SKM-1 (cell line): ENCODE measurements around the gene FARS2.
"Not testable (repeated sequence)": the region's sequence is repeated elsewhere in the genome, so short reads cannot be mapped to it uniquely, and the experiment has no call there.

Experiments used
- DNase-seq: peaks from one replicate; lab custom pipeline; 2025; ENCODE audit not compliant: unreplicated experiment; lab: John Stamatoyannopoulos, UW

Gene FARS2

DNA sequence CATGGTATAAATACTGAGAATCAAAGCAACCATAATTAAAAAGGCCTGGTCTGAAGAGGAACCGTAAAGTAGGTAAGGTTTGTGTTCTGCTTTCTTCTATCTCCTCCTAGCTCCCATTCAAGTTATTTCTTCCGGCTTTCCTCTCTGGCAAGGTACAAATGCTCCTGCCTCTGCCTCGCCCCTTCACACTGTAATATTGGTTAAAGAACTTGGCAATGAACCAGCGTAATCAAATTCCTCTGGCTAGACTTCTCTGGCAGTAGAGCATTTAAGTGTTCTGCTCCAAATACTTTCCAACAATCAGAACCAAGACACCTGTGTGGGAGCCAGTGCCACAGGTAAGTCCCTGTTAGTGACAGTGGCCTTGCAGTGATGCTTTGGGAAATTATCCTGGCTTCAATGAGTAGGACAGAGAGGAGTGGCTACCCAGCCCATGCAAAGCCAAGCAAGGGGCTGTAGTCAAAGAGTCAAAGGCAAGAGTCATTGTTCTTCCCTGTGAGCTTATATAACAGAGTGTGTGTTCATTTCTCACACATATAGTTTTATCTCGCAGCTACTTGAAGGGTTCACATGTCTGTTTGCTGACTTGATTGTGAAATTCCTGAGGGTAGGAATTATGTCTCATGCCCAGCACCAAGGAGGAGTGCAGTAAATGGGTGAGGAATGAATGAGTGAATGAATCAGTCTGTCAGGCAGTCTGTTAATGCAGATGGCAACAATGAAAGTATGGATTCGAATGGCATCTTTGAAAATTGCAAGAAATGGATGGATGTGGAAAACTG, 416.1 kb downstream of the FARS2 start:
- DNase-seq, result no peak

DNA sequence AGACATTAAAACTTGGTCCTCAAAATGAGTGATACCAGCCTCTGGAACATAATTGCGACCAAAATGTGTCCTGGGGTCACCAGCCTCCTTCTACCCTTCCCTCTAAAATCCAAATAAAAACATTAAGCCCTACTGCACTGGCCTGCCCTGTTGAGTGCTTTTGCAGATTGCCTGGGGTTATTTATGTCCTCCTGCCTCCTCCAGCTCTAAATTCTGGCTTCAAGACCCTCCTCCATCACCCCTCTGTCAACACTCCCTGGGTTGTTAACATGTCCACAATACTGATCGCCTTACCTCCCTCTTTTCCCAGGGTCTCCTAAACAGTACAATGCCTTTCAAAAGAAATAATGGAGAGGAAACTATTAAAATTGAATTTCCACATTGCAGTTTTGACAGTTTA, 418.0 kb downstream of the FARS2 start:
- no peak for DNase-seq

GRCh38 chr6:5679691-5680090, 418.4 kb downstream of the FARS2 start:
- DNase-seq, result no peak

GRCh38 chr6:5680095-5680494, 418.8 kb downstream of the FARS2 start:
- no peak for DNase-seq

GRCh38 chr6:5681480-5681879, 420.2 kb downstream of the FARS2 start:
- no peak for DNase-seq

- no peak for DNase-seq
Measured at GRCh38 chr6:5682530-5682929, 421.2 kb downstream of the FARS2 start.

DNA sequence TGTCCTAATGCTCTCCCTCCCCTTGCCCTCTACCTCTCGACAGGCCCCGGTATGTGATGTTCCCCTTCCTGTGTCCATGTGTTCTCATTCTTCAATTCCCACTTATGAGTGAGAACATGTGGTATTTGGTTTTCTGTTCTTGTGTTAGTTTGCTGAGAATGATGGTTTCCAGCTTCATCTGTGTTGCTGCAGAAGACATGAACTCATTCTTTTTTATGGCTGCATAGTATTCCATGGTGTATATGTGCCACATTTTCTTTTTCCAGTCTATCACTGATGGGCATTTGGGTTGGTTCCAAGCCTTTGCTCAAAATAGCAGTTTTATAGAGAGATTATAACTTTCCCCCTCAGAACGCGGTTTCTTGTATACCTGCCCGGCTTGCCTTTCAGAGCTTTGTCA, 422.4 kb downstream of the FARS2 start:
- DNase-seq, result not testable (repeated sequence)

DNA sequence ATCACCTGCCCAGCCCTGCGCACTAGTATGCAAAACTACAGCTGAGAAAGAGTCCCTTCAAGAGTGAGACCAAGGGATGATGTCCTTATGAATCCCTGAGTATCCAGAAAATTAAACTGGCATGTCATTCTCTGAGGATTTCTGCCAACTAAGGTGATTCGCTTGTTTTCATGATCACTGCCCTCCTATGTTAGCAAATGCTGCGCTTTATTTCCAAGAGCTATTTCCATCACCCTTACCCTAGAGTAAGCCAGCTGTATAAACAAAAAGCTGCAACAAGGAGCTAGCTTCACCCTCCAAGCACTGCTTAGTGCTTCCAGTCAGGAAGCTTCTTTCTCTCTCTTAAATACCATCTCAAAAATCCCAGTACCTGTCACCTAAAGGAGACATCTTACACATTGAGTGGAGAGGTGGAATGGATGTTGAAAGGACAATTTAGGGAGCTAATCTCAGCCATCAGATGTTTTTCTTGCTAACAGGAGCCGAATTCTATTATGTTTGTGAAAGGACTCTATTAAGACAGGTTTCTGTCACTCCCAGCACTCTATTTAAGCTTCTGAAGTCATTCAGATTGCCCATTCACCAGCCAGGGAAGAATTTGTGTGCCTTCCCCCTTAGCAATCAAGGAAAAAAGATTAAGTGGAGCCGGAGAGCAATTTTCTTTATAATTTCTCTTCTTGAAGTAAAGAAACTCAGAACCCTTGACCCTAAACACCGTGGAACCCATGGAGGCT, 423.2 kb downstream of the FARS2 start:
- DNase-seq, result no peak

GRCh38 chr6:5693225-5694145, 432.2 kb downstream of the FARS2 start:
- DNase-seq, result no peak

DNA sequence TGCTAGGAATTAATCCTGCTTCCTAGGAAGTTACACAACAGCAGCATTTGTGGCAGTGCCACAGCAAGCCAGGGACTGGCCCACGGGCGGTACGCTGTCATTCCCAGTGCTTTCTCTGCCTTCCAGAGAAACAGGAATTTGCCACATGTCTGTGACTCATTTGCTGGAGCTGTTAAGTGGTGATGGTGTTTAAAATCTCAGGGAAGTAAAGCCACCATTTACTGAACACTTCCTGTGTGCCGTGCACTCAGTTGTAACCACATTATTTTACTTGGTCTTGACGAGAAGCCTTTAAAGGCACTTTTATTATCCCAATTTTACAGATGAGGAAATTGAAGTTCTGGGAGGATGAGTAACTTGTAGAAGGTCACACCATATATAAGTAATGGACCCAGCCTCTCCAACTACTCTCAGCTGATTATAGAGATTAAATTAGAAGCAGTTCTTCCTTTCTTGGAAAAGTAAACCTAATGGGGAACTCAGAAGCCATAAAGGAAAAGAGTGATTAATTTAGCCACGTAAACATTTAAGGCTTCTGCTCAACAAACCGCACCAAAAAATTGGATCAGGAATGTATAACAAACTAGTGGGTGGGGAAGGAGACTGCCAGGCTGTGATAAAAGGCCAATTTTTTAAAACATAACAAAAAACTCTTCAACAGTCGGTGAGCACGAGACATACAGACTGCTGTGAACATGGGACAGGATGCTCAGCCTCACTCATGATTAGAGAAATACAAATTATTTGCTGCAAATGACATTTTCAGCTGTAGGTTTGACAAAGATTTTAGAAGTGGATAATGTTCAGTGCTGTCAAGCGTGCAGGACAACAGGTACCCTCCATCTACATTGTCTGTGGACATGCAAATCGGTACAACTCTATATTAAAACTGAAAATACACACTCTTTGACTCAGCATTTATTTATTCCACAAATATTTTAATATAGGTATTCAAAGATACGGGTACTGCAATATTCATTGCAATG, 434.2 kb downstream of the FARS2 start:
- DNase-seq, result no peak

GRCh38 chr6:5697508-5697907, 436.2 kb downstream of the FARS2 start:
- DNase-seq, result no peak

DNA sequence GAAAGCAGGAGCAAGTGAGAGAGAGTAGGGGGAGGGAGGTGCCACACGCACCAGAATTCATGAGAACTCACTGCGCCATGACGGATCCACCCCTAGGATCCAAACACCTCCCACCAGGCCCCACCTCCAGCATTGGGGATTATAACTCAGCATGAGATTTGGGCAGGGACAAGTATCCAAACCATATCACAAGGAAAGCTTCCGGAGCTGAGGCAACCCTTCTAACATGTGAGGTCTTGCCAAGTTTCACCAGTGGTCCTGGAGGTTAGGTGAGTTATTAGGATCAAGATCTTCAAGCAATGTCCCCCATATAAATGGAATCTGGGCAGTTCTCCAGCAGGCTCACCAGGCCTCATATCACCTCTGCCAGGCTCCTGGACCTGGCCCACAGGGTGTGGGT, 437.0 kb downstream of the FARS2 start:
- DNase-seq, result no peak

GRCh38 chr6:5699064-5699463, 437.8 kb downstream of the FARS2 start:
- peak; percentile 69 for DNase-seq

GRCh38 chr6:5701174-5701573, 439.9 kb downstream of the FARS2 start:
- DNase-seq, result no peak

GRCh38 chr6:5704708-5705107, 443.4 kb downstream of the FARS2 start:
- DNase-seq, result no peak

- no peak for DNase-seq
Measured at GRCh38 chr6:5705252-5705651, 443.9 kb downstream of the FARS2 start.

GRCh38 chr6:5706124-5707033, 445.1 kb downstream of the FARS2 start:
- DNase-seq, result no peak

DNA sequence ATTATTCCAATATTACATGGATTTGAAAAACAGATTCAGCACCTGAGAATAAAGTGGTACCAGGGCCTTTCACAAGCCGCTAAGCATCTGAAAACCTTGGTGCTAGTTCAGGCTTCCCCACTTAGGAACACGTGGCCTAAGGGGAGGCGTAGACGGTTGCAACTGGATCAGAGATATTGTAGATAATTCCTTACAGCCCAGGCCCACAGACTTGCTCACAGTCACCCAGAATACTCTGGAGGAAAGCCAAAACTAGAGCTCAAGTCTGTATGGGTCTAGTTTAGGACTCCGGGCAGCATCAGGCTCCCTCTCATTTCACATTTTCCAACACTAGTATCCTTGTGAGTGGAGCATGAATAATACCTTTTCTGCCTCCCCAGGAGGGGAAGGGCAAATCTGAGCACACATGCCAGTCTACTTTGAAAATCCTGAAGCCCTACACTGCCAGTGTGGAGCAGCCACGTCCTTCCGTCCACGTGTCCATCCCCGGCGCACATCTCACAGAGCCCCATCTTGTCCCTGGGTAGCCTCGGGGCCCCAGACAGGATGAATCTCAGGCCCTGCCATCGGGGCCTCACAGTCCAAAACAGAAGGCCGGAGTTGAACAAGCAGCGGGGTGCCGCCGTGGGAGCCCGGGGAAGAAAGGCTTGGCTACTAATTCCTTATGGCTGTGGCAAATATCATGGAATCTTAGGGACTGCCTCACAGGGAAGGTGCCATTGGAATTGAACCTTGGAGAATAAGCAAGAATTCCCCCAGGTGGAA, 446.1 kb downstream of the FARS2 start:
- no peak for DNase-seq

GRCh38 chr6:5710516-5710915, 449.2 kb downstream of the FARS2 start:
- no peak for DNase-seq
